ENCODE data around the gene S100Z. TPM values are rescaled to one million over a fixed set of nuclear protein-coding genes. Genes with fewer than 3 reads are reported as not detected.
A peak's percentile ranks its signal among the peaks of the same experiment; 100 is the strongest.

S100Z gene
- total and polyA plus RNA-seq, 9 of the 15 experiments (the other 6 are each of a cell fraction or from before 2014, with no cell fraction given), result 0.15 to 0.42 (median 0.20) TPM; not detected in 6

DNA sequence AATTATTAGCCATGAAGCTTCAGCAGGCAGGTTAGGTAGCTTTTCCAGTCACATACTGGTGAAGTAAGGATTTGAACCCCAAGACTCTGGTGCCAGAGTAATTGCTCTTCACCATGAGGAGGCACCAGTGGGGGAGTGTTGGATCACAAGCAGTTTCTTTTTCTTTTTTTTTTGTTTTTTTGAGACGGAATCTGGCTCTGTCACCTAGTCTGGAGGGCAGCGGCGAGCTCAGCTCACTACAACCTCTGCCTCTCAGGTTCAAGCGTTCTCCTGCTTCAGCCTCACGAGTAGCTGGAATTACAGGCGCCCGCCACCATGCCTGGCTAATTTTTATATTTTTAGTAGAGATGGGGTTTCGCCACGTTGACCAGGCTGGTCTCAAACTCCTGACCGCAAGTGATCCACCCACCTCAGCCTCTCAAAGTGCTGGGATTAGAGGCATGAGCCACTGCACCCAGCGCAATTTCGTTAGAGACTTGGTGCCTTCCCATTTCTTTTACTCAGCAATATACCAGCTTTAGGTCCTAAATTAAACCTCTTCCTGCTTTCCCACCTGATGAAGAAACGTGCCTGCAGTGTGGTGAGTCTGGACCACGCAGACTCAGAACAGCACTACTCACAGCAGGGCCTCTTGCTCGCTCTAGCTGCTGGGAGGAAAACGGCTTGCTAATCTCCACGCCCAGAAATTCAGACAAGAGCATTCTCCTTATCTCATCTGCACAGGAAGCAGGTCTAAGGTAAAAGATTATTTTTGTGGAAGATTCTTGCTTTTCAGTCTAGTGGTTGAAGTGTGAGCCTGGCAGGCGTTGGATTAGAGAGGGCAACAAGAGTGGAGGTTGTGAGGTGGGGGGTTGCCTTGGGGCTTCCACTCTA lies at the start of gene S100Z (continued):
- TF ChIP-seq MAZ (CRISPR knock-in tag; conservative IDR thresholded peaks at IDR 0.05 in 1 of 2, IDR thresholded peaks at IDR 0.05 in 1 of 2), result peak in 1 of 2 experiments; percentile 49; a peak in 1 of 4 replicates
- TF ChIP-seq C11orf30 (IDR thresholded peaks at IDR 0.05; ENCODE audit: low read depth), result peak; percentile 37; the same call in 1 of the 2 replicates
- TF ChIP-seq, protein P1, sequence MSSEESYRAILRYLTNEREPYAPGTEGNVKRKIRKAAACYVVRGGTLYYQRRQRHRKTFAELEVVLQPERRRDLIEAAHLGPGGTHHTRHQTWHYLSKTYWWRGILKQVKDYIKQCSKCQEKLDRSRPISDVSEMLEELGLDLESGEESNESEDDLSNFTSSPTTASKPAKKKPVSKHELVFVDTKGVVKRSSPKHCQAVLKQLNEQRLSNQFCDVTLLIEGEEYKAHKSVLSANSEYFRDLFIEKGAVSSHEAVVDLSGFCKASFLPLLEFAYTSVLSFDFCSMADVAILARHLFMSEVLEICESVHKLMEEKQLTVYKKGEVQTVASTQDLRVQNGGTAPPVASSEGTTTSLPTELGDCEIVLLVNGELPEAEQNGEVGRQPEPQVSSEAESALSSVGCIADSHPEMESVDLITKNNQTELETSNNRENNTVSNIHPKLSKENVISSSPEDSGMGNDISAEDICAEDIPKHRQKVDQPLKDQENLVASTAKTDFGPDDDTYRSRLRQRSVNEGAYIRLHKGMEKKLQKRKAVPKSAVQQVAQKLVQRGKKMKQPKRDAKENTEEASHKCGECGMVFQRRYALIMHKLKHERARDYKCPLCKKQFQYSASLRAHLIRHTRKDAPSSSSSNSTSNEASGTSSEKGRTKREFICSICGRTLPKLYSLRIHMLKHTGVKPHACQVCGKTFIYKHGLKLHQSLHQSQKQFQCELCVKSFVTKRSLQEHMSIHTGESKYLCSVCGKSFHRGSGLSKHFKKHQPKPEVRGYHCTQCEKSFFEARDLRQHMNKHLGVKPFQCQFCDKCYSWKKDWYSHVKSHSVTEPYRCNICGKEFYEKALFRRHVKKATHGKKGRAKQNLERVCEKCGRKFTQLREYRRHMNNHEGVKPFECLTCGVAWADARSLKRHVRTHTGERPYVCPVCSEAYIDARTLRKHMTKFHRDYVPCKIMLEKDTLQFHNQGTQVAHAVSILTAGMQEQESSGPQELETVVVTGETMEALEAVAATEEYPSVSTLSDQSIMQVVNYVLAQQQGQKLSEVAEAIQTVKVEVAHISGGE (CRISPR knock-in tag; IDR thresholded peaks at IDR 0.05), result peak in 1 of 3 experiments; percentile 61; a peak in 1 of 6 replicates
- TF ChIP-seq BACH1 (tag; IDR thresholded peaks at IDR 0.05), result no peak
- TF ChIP-seq ATF1 (CRISPR knock-in tag; IDR thresholded peaks at IDR 0.05), result no peak
- no peak for TF ChIP-seq ATF1 (tag; IDR thresholded peaks at IDR 0.05)
- TF ChIP-seq ZNF780A (CRISPR knock-in tag; IDR thresholded peaks at IDR 0.05), result no peak
- TF ChIP-seq, protein P2, sequence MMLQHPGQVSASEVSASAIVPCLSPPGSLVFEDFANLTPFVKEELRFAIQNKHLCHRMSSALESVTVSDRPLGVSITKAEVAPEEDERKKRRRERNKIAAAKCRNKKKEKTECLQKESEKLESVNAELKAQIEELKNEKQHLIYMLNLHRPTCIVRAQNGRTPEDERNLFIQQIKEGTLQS (IDR thresholded peaks at IDR 0.05), result peak; percentile 10; the same call in 1 of the 2 replicates
- TF ChIP-seq, protein P2 (CRISPR knock-in tag; conservative IDR thresholded peaks at IDR 0.05), result no peak
- no peak for TF ChIP-seq ZBTB1 (CRISPR knock-in tag; IDR thresholded peaks at IDR 0.05; ENCODE audit: borderline replicate concordance, low read depth)
- TF ChIP-seq LARP7 (IDR thresholded peaks at IDR 0.05), result no peak
- TF ChIP-seq DMBX1 (CRISPR knock-in tag; IDR thresholded peaks at IDR 0.05; ENCODE audit: borderline replicate concordance), result 0 out of 2 replicates have a peak, but pooled peaks have one; percentile 22
- TF ChIP-seq ZNF217 (CRISPR knock-in tag; IDR thresholded peaks at IDR 0.05), result no peak
- no peak for TF ChIP-seq ELF2 (CRISPR knock-in tag; IDR thresholded peaks at IDR 0.05)
- TF ChIP-seq FOSL1 (tag; conservative IDR thresholded peaks at IDR 0.05), result peak; percentile 35; the same call in 1 of the 2 replicates
- no peak for TF ChIP-seq MAFK (IDR thresholded peaks at IDR 0.05; ENCODE audit: low read length)
- TF ChIP-seq FOXK1 (CRISPR knock-in tag; IDR thresholded peaks at IDR 0.05; ENCODE audit: borderline replicate concordance), result no peak
- TF ChIP-seq, protein P3, sequence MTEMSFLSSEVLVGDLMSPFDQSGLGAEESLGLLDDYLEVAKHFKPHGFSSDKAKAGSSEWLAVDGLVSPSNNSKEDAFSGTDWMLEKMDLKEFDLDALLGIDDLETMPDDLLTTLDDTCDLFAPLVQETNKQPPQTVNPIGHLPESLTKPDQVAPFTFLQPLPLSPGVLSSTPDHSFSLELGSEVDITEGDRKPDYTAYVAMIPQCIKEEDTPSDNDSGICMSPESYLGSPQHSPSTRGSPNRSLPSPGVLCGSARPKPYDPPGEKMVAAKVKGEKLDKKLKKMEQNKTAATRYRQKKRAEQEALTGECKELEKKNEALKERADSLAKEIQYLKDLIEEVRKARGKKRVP (CRISPR knock-in tag; IDR thresholded peaks at IDR 0.05), result no peak
- no peak for TF ChIP-seq ZNF717 (CRISPR knock-in tag; IDR thresholded peaks at IDR 0.05)
- TF ChIP-seq ZKSCAN3 (CRISPR knock-in tag; IDR thresholded peaks at IDR 0.05), result no peak
- peak; percentile 18 for TF ChIP-seq TBP (optimal IDR thresholded peaks at IDR 0.05; ENCODE audit: low read depth, low read length)
- no peak for TF ChIP-seq MCM3 (IDR thresholded peaks at IDR 0.05)
- no peak for TF ChIP-seq NR3C1 (CRISPR knock-in tag; IDR thresholded peaks at IDR 0.05)
- TF ChIP-seq BCOR (IDR thresholded peaks at IDR 0.05), result peak; percentile 70
